Neural cell (in vitro differentiated cells): ENCODE results near the gene RRP7A.
"Not testable (repeated sequence)": the region's sequence is repeated elsewhere in the genome, so short reads cannot be mapped to it uniquely, and the experiment has no call there.

ENCODE experiments used
- EP300 ChIP-seq: fragments of 450-650 bp; conservative IDR thresholded peaks from 2 replicates; pipeline ENCODE4 v1.6.1; 2014; ENCODE audit warnings: antibody characterized with exemption, mild to moderate bottlenecking, moderate library complexity; ENCODE audit not compliant: poor library complexity, severe bottlenecking
- EZH2 ChIP-seq: fragments of 200-600, 300-800 bp; shearing (Covaris generic), sonication (generic); IDR thresholded peaks from 2 replicates; pipeline ENCODE4 v1.6.1; 2014; ENCODE audit warnings: antibody characterized with exemption, low read length, borderline replicate concordance, mild to moderate bottlenecking; ENCODE audit not compliant: insufficient read depth, poor library complexity, severe bottlenecking
- POLR2AphosphoS5 ChIP-seq: IDR thresholded peaks from 2 replicates; pipeline ENCODE4 v1.6.1; 2012
- SMC3 ChIP-seq: fragments of 450-650 bp; conservative IDR thresholded peaks from 2 replicates; pipeline ENCODE4 v1.6.1; 2014; ENCODE audit warnings: antibody characterized with exemption, mild to moderate bottlenecking, moderate library complexity; ENCODE audit not compliant: poor library complexity
- TAF1 ChIP-seq: IDR thresholded peaks from 2 replicates; pipeline ENCODE4 v1.6.1; 2012; ENCODE audit warnings: low read depth
- TF ChIP-seq, protein P1 (sequence below): fragments of 450-650 bp; IDR thresholded peaks from 2 replicates; pipeline ENCODE4 v1.5.1; 2014; ENCODE audit warnings: antibody characterized with exemption, mild to moderate bottlenecking, moderate library complexity; ENCODE audit not compliant: poor library complexity, severe bottlenecking
- TF ChIP-seq, protein P2 (sequence below): IDR thresholded peaks from 2 replicates; pipeline ENCODE4 v1.6.1; 2012; ENCODE audit warnings: borderline replicate concordance

DNA sequence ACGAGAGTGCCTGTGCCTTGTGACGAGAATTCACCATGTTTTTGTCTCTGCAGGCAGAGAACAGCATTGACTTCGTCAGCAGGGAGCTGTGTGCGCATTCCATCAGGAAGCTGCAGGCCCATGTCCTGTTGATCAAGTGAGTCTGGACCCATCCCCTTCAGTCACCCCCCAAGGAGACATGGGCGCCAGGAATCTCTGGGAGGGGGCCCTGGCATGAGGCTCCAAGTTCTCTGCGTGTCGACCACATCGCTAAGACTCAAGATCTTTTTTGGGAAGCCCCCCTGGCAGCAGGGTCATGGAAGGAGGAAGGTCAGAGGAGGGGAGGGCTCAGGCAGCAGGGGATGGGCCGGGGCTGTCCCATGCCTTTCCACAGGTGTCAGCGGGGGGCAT lies 10.6 kb downstream of the RRP7A start:
- TF ChIP-seq, protein P1, sequence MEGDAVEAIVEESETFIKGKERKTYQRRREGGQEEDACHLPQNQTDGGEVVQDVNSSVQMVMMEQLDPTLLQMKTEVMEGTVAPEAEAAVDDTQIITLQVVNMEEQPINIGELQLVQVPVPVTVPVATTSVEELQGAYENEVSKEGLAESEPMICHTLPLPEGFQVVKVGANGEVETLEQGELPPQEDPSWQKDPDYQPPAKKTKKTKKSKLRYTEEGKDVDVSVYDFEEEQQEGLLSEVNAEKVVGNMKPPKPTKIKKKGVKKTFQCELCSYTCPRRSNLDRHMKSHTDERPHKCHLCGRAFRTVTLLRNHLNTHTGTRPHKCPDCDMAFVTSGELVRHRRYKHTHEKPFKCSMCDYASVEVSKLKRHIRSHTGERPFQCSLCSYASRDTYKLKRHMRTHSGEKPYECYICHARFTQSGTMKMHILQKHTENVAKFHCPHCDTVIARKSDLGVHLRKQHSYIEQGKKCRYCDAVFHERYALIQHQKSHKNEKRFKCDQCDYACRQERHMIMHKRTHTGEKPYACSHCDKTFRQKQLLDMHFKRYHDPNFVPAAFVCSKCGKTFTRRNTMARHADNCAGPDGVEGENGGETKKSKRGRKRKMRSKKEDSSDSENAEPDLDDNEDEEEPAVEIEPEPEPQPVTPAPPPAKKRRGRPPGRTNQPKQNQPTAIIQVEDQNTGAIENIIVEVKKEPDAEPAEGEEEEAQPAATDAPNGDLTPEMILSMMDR, result not testable (repeated sequence)
- TF ChIP-seq TAF1, SMC3, EZH2, EP300, POLR2AphosphoS5: not testable (repeated sequence)
- TF ChIP-seq, protein P2, sequence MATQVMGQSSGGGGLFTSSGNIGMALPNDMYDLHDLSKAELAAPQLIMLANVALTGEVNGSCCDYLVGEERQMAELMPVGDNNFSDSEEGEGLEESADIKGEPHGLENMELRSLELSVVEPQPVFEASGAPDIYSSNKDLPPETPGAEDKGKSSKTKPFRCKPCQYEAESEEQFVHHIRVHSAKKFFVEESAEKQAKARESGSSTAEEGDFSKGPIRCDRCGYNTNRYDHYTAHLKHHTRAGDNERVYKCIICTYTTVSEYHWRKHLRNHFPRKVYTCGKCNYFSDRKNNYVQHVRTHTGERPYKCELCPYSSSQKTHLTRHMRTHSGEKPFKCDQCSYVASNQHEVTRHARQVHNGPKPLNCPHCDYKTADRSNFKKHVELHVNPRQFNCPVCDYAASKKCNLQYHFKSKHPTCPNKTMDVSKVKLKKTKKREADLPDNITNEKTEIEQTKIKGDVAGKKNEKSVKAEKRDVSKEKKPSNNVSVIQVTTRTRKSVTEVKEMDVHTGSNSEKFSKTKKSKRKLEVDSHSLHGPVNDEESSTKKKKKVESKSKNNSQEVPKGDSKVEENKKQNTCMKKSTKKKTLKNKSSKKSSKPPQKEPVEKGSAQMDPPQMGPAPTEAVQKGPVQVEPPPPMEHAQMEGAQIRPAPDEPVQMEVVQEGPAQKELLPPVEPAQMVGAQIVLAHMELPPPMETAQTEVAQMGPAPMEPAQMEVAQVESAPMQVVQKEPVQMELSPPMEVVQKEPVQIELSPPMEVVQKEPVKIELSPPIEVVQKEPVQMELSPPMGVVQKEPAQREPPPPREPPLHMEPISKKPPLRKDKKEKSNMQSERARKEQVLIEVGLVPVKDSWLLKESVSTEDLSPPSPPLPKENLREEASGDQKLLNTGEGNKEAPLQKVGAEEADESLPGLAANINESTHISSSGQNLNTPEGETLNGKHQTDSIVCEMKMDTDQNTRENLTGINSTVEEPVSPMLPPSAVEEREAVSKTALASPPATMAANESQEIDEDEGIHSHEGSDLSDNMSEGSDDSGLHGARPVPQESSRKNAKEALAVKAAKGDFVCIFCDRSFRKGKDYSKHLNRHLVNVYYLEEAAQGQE, result not testable (repeated sequence)
